ENCODE data around the gene AXIN2.

The AXIN2 gene

DNA sequence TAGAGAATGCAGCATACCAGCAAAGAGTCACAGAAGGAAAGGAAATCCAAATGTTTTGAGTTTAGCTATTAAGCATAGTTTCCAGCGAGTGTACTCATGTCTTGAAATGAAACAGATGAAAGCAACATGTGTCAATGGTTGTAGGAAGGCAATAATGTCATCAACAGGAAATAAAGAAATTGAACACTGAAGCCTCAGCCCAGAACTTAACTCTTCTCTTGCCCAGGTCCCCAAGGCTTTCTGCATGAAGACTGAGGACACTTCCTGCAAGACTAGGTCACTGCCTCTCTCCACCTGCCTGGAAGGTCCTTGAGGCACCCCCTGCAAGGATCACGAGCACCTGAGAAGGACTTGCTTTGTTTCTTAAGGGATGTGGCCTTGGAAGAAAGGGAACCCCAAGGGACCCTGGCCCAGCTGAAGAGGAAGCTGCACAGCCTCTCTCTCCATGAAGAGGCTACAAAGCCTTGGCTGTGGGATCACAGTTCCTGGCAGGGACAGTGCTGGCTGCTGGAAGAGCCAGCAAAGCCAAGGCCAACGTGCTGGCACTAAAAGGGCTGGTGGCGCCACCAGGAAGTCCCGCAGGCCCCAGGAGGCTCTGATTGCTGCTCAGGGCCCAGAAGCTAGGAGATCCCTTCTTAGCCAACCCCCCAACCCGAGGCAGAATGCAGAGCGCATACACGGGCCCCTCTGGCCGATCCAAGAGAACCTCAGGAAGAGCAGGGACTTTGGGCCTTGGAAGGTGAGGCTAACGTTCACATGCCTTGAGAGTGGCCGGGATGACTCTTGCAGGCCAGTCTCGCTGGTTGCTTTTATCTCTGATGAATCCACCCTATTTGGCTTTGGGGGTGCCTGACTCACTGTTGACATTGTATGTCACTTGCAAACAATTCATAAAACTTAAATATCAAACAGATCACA, 23.4 kb upstream of the AXIN2 start:
- no peak for DNase-seq (ENCODE audit: low read depth)

DNA sequence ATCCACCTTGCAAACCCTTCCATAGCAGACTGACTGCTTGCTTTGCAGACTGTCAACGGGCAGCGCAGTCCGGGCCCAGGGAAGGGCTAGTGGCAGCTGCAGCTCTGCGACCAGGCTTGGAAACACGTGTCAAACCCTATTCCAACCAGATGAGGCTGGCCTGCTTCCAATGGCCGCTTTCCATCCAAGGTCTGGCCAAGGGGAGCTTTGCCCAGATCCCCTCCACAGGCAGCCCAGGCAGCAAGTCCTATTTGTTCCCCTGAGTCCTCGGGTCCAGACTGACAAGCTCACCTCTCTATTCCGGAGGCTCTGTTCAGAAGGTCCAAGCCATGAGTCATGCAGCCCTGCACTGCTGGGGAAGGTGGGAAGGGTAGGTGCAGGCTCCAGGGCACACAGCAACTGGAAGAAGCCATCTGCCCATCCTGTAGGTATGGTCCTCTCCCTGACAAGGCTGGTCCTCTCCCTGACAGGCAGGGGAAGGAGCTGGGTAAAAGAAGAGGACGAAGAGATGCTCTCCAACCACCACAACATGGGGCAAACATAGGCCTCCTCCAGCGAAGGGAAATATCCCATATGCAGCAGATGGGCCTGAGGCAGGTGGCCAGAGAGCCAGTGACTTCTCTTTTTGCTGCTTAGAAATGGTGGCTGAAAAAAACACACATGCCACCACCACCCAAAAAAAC, 22.6 kb upstream of the AXIN2 start:
- DNase-seq (ENCODE audit: low read depth), result no peak

DNA sequence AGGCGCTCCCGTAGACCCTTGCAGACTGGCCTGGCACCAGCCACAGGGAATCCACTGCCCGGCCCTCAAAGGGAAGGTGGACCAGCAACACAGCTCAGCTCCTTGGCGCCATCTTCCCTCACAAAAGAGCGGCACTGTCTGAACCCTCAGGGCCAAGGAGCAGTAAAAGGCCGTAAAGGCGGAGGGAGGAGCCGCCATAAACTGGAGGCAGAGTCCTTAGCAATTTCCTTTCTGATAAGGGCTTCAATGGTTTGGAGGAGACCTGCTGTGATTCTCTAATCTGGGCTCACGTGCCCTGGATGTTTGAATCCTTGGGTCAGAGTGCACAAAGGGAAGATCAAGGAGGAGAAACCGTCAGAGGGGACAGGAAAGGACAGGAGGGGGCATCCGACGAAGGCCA, 15.5 kb upstream of the AXIN2 start:
- no peak for DNase-seq (ENCODE audit: low read depth)

DNA sequence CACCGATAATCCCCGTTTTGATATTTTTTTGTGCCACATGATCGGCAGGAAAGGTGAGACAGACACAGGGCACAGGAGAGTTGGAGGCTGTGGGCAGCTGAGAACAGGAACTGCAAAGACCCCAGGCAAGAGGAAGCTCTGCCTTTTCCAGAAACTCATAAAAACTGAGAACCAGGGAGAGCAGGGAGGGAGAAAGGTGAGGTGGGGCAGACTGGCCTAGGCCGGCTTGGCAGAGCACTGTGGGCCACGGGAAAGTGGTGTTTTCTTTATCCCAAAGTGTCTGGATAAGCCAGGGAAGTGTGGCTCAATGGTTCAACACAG, 11.8 kb upstream of the AXIN2 start:
- no peak for DNase-seq (ENCODE audit: low read depth)

DNA sequence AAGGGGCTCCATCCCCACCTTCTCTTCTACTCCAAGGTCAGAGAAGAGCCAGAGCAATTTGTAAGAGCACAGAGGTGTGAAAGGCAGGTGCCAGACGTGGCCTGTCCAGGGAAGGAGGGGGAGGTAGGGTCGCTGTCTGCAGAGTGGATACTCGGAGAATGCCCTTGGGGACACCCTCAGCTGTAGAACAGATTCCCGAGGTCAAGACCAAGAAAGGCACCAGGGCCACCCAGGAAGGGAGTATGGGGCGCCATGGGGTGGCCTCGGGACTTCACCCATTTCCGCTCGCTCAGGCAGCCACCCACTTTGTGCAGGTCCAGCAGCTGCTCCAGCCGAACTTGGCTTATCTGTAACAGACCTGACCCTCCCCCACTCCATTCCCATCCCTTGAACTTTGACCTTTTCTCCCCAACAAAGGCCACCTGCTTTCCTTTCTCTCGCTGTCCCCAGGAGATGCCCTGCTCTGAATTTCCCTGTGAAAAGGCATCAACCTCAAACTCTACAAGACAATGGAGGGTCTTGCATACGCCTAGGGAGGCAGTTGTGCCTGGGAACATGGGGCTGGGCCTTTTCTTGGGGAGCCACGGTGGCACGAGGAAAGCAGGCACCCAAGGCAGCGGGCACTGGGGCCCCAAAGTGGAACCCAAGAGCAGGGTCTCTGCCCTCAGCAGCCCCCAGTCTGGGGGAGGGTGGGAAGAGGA, 11.3 kb upstream of the AXIN2 start:
- no peak for DNase-seq (ENCODE audit: low read depth)

DNA sequence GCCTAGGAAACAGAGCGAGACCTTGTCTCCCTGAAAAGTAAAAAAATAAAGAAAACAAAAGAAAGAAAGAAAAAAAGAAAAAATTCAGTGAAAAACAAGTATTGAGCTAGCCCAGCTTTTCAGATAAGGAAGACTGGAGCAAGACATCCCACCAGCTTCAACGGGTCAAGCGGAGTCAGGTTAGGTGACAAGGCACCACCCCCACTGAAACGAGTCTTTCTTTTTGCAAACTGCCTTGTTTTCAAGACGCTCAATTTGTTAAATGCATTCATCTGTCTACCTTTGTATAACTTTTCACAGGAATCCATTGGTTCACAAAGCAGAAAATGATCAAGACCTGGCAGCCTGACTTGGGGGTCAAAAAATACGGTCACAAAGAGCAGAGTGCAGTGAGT, 10.7 kb upstream of the AXIN2 start:
- no peak for DNase-seq (ENCODE audit: low read depth)

DNA sequence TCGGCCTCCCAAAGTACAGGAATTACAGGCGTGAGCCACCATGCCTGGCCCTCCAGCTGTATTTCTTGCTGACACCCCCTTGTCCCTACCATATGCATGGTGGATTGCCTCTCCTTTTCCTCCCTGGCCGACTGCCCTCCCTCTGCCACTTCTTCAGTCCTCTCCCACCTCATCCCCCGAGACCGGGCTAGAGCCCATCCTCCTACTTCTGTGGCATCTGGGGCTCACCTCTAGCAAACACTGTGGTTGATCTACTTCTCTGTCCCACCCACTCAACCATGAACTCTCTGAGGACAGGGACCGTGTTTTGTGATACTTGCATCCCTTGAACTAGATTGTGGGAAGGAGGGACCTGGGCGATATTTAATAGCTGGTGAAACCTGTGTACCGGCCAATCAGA, 7.5 kb upstream of the AXIN2 start:
- no peak for DNase-seq (ENCODE audit: low read depth)

DNA sequence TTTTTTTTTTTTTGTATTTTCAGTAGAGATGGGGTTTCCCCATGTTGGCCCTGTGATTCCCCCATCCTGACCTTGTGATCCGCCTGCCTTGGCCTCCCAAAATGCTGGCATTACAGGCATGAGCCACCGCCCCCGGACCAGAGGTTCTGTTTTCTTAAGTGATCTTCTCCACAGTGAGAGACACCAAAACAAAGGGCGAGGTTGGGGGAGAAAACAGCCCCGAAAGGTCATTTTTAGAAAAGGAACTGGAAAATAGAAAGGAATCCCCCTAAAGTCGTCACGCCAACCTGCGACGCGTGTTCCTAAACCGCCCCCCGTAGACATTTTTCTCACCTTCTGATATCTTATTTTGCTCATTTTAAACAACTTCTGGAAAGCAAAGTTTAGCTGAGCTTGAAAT, 6.1 kb upstream of the AXIN2 start:
- no peak for DNase-seq (ENCODE audit: low read depth)

DNA sequence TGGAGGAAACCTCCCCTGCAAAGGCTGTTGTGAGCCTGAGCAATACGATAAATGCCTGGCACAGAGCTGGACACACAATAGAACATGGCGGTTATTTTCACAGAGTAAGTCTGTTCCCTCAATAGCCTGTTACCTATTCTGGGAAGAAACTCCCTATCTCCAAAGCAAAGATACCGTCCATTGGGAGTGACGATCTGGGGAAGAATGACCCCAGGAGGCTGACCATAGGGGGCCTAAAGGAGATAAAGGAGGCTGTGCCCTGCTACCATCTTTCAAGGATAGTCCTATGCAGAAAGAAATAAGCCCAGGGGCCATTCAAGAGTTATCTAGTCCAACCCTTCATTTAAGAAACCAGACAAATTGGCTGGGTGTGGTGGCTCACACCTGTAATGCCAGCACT, 4.1 kb upstream of the AXIN2 start:
- DNase-seq (ENCODE audit: low read depth), result no peak

DNA sequence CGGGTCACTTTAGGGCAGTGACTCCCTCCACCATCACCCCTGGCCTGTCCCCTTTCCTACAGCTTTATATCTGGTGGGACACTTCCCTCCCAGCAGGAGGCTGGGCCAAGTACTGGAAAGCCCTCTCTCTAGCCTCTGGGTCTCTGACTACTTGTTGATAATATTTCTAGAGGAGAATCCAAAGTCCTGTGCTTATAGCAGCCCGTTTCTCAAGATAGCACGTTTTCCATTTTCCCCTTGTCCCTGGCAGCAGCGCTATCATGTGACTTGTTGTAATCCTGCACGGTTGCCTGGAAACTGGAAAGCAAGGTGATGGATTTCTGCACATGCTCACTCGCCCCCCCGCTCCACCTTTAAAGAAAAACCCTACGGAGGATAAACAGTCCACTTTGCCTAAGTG, 3.3 kb upstream of the AXIN2 start:
- DNase-seq (ENCODE audit: low read depth), result no peak

DNA sequence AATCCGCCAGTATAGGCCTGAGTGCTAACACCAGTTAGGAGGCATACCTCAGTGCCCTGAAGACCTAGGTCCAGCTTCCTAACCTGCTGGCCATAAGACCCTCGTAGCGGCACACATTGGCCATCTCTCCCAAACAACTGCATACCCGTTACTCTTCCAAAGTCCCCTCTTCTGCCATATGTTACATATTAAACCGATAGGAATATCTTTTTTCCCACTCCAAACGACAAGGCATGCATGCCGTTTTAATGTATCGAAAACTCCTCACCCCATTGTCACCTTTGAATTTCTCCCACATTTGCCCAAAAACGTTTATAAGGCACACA, 721 bp upstream of the AXIN2 start:
- no peak for DNase-seq (ENCODE audit: low read depth)

DNA sequence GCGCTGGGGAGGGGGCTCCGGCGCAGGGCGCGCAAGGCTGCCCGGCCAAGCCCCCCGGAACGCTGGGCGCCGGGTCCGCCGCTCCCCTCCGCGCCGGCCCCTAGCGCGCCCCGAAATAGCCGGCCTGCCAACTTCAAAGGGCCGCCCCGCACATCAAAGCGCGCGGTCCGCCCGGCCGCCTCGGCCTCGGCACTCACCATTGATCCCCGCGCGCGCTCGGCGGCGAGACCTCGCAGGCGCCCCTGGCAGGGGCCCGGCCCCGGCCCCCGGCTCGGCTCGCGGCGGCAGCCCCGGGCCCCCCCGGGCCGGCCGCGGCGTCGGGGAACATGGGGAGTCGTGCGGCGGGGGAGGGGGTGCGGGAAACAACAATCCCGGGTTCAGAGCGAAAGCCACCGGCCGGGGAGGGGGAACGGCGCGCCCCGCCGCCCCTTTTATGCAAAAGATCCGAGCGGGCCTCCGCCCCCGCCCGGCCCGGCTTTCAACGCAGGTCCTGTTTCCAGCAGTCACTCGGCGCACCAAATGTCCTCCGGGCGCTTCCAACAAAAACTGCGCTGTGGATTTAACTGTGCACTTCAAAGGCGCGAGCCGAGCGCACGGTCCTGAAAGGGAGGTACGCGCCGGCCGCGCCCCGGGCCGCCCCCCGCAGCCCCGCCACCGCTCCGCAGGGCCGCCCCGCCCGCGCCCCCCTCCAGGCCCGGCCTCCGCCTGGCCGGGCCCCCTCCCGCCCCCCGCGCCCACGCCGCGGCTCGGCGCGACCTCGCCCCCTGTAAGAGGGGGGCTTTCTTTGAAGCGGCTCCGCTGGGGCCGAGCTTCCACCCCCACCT, 608 bp downstream of the AXIN2 start:
- peak; percentile 50 for DNase-seq (ENCODE audit: low read depth)

DNA sequence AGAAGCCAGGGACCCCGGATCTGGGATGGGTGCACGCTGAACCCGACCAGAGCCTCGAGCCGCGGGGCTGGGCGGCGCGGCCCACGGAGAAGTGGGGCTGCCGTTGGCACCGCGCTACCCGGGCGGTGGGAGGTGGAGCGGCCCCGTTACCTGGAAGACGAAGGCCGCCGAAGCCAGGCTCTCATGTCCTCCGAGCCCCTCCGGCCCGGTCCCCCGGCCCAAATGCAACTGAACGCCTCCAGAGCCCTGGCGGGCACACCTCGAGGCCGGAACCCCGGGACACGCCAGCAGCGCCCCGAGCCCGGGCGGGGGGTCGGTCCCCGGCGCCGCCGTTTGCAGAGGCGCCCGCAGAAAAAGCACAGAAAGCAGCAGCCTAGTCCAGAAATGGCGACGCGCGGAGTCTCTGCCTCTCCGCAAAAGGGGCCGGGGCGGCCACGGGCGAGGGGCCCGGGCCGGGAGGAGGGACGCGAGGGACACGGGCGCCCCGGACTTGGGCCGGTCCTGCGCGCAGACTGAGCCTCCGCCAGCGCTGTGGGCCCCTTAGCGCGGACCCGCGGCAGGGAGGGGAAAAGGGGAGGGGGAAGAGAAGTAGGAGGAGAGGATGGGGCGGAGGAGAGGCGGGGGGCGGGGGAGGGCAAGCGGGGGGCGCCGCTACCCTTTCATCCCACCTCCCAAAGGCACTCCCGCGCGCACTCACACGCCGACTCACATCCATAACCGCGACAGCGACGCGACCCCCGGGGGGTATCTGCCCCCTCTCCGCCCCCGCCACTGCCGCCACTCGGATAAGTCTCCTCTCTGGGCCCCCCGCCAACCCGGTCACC, 1.4 kb downstream of the AXIN2 start:
- DNase-seq (ENCODE audit: low read depth), result no peak

DNA sequence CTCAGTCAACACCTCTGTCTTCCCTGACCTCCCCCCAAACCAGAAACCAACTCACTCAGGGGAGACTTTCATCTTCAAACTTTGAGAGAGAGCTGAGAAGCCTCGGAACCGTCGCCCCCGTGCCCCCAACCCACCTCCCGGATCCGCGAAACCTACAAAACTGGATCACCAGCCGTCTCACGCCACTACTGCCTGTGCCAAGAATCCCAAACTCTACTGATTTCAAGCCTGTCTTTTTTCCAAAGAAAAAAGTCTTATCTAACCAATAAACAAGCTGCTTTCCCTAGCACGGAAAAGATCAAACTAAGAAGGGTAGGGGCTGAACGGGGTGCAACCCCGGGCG, 2.0 kb downstream of the AXIN2 start:
- no peak for DNase-seq (ENCODE audit: low read depth)

DNA sequence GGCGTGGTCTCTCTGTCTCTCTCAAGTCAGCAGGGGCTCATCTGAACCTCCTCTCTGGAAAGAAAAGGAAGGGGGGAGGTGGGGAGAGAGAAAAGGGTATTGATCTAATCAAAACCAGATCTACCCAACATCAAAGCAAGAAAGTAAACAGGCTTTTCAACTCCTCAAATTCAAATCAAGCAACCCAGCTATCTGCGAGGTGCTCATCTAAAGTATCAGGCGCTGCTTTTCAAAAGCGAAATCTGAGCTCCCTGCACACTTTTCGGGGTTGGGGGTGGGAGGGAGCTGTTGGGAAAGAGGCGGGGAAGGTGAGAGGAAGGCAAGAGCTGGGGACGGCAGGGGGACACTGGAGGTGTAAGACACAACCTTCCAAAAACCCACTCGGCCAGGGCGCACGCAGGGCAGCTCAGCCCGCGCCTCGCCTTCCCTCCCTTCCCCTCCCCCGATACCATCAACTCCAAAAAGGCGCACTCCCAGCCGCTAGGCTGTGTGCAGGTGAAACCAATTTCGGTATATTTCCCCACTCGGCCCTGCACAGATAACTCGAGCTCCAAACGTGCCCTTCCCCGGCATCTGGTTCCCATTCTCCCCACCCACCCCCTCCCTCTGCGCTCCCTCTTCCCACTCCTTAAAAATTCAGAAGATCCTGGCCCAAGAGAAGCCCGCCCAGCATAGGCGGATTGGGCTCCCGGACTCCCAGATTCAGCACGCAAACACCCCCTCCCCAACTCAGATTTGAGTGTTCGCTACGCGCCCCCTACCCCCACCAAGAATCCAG, 2.6 kb downstream of the AXIN2 start:
- DNase-seq (ENCODE audit: low read depth), result no peak

DNA sequence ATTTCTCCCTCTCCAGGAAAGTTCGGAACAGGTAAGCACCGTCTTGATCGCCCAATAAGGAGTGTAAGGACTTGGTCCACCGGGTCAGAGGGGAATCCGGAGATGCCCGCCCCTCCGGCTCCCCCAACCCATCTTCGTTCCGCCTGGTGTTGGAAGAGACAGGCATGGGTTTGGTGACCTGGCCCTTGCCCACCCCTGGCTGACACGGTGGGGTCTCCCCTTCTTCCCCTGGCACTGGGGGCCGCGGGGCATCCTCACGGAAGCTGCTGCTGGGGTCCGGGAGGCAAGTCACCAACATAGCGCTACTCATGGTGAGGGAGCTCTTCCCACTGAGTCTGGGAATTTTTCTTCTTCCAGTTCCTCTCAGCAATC, 3.2 kb downstream of the AXIN2 start:
- no peak for DNase-seq (ENCODE audit: low read depth)

DNA sequence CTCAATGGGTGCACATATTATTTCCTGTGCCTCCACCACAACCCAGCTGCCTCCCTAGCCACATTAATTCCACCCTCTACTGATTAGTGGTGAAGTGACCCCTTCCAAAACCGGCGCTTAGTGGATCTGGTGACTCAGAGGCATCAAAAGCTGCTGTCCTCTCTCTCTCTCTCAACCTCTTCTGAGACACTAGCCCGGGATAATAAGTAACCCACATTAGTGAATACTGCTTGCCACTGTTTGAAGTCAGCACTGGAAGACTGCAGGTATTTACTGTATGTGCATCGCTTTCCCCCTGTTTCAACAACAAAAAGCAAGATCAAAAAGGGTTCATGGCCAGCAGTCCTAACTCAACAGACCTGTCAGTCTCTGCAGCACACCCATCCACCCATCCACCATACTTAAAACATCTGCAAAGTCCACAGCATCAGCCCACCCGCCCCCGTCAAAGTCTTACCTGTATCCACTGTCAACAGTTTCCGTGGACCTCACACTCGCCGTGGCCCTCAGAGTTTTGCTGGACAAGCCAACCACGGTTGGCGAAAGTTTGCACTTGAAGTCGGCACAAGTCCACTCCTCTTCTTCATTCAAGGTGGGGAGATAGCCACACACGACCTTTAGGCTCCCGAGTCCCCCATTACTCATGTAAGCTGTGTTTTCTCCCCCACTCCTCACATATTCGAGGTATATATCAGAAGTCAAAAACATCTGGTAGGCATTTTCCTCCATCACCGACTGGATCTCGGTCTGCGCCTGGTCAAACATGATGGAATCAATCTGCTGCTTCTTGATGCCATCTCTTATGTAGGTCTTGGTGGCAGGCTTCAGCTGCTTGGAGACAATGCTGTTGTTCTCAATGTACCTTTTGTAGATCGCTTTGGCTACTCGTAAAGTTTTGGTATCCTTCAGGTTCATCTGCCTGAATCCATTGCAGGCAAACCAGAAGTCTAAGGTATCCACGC, 3.8 kb downstream of the AXIN2 start:
- DNase-seq (ENCODE audit: low read depth), result no peak

DNA sequence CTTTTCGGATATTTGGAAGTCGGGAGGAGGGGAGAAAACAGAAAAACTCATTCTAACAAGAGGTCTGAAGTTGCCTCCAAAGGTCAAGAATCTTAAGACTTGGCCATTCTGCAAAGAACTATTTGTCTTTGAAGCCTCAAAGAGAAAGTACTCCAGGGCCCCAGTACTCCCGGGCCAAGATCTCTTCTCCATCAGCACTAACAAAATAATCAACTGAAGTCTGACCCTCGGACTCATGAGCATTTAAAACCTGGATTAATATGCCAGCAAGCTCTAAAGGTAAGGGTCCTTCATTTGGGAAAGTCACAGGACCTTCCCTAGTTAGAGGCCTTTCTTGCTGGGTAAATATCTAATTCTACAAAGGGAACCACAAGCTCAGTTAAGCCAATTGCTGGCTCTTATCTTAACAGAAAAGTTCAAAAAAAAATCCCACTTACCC, 4.5 kb downstream of the AXIN2 start:
- no peak for DNase-seq (ENCODE audit: low read depth)

DNA sequence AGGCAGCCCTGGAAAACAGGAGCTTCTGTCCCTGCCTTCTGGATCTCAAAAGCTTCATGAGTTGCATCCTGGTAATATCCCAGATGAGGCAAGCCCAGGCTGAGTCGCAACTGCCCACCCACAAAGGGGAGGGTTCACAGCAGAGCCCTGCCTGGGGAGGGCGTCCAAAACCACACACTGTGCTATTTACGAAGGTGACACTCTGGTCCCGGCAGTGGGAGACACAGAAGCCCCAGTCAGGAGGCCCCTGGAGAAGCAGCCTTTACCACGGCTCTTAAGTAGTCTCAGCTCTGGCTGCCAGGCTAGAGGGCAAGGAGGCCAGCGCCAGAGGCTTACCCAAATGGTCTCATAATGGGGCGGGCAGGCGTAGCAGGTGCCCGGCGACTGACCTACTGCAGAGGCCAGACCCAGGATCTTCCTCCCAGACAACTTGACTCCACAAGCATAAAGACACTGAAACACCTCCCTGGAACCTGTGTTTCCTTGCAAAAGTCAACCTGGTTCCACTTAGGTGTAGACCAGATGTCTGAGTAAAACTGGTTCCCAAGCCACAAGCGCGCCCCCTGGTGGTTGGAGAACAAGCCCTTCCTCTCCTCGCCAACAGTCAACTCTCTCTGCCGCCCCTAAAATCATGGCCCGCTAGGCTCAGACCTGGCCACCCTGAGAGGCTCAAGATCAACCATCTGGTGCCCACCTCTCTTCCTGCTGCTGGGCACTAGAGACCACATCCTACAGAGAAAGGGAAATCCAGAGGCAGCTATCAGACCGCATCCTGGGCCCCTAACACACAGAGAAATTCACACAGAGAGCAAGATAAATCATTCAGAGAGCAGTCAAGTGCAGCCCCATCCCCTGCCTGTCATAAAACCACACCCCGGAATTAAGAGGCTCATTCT, 5.2 kb downstream of the AXIN2 start:
- peak; percentile 91 for DNase-seq (ENCODE audit: low read depth)

Measured in stimulated activated CD8-positive, alpha-beta memory T cell treated with anti-CD3 and anti-CD28 coated beads, Interleukin-12 subunit alpha, Interleukin-12 subunit beta, amount 100 ng/mL, for 1 hour (primary cell).